Glomerular visceral epithelial cell (primary cell): ENCODE results near the gene CFC1B.
"Not testable (repeated sequence)": the region's sequence is repeated elsewhere in the genome, so short reads cannot be mapped to it uniquely, and the experiment has no call there.

Experiments
- DNase-seq: peaks from one replicate; pipeline ENCODE4 v3.0.0-alpha.2; 2016; ENCODE audit errors: extremely low spot score

Gene CFC1B

GRCh38 chr2:130520992-130521391 lies at the start of gene CFC1B:
TSS of gene CFC1B (plus strand) at chr2:130521222. CDS start at chr2:130521485, 263 bp downstream.
- not testable (repeated sequence) for DNase-seq

- not testable (repeated sequence) for DNase-seq
Observed at GRCh38 chr2:130491073-130491472, 29.9 kb upstream of the CFC1B start.

- DNase-seq = not testable (repeated sequence)
Observed at GRCh38 chr2:130509228-130509627, 11.8 kb upstream of the CFC1B start, which contains the start of gene POTEI. TSS of gene POTEI (minus strand) at chr2:130509328. CDS start at chr2:130509235, 93 bp downstream.

- DNase-seq = not testable (repeated sequence)
Observed at GRCh38 chr2:130510807-130511746, 9.9 kb upstream of the CFC1B start.

GRCh38 chr2:130511747-130512451 lies 9.1 kb upstream of the CFC1B start:
- not testable (repeated sequence) for DNase-seq

GRCh38 chr2:130518516-130519106 lies 2.4 kb upstream of the CFC1B start:
- DNase-seq = not testable (repeated sequence)

GRCh38 chr2:130522390-130522789 lies 1.4 kb downstream of the CFC1B start:
- not testable (repeated sequence) for DNase-seq

GRCh38 chr2:130527365-130527967 lies 6.4 kb downstream of the CFC1B start:
- not testable (repeated sequence) for DNase-seq

- DNase-seq = not testable (repeated sequence)
Observed at GRCh38 chr2:130529545-130529944, 8.5 kb downstream of the CFC1B start.

- not testable (repeated sequence) for DNase-seq
Observed at GRCh38 chr2:130530212-130530611, 9.2 kb downstream of the CFC1B start.

GRCh38 chr2:130531225-130531624 lies 10.2 kb downstream of the CFC1B start:
- DNase-seq = not testable (repeated sequence)

- not testable (repeated sequence) for DNase-seq
Observed at GRCh38 chr2:130531672-130532071, 10.7 kb downstream of the CFC1B start.

- not testable (repeated sequence) for DNase-seq
Observed at GRCh38 chr2:130536654-130537053, 15.6 kb downstream of the CFC1B start.

- not testable (repeated sequence) for DNase-seq
Observed at GRCh38 chr2:130538271-130538670, 17.2 kb downstream of the CFC1B start.

- DNase-seq = not testable (repeated sequence)
Observed at GRCh38 chr2:130542789-130543188, 21.8 kb downstream of the CFC1B start.

- DNase-seq = not testable (repeated sequence)
Observed at GRCh38 chr2:130543785-130544528, 22.9 kb downstream of the CFC1B start.

- DNase-seq = not testable (repeated sequence)
Observed at GRCh38 chr2:130544978-130545377, 24.0 kb downstream of the CFC1B start.

GRCh38 chr2:130548418-130548817 lies 27.4 kb downstream of the CFC1B start:
- DNase-seq = not testable (repeated sequence)

- not testable (repeated sequence) for DNase-seq
Observed at GRCh38 chr2:130549475-130549874, 28.5 kb downstream of the CFC1B start.

GRCh38 chr2:130554178-130554577 lies 33.2 kb downstream of the CFC1B start:
- DNase-seq = not testable (repeated sequence)

GRCh38 chr2:130556441-130556840 lies 35.4 kb downstream of the CFC1B start:
- not testable (repeated sequence) for DNase-seq
